WTC11 (cell line): ENCODE measurements around the gene CNOT10. TPM values are rescaled to one million over a fixed set of nuclear protein-coding genes. Genes with fewer than 3 reads are reported as not detected.

Source experiments
- ATAC-seq: fragments of 200-7000 bp; cut with Tn5 transposase; 2 replicates; pipeline ENCODE4 v1.10.0; 2021; ENCODE audit warnings: mild to moderate bottlenecking, moderate library complexity
- CTCF ChIA-PET: fragments of 300-600 bp; sonication (Branson Sonifier 250); formaldehyde crosslinking; loops from one replicate; lab custom pipeline; 2021; ENCODE audit warnings: antibody characterized with exemption; lab: Charles Lee
- POLR2A ChIA-PET: fragments of 350-600 bp; sonication (Branson Sonifier 250); formaldehyde crosslinking; loops from one replicate; lab custom pipeline; 2021; ENCODE audit warnings: antibody characterized with exemption; lab: Charles Lee
- DNase-seq: peaks from one replicate; pipeline ENCODE4 v3.0.0; 2021; ENCODE audit warnings: low spot score
- H3K27ac Mint-ChIP-seq: 2 replicates; pipeline ENCODE4 v1.8.0; 2021; ENCODE audit warnings: mixed read lengths
- H3K27me3 Mint-ChIP-seq: 2 replicates; pipeline ENCODE4 v1.8.0; 2021; ENCODE audit warnings: low read depth, mild to moderate bottlenecking, moderate library complexity, mixed read lengths
- H3K36me3 Mint-ChIP-seq: 2 replicates; pipeline ENCODE4 v1.8.0; 2021; ENCODE audit warnings: mixed read lengths
- H3K4me1 Mint-ChIP-seq: 2 replicates; pipeline ENCODE4 v1.8.0; 2022; ENCODE audit warnings: mixed read lengths
- H3K4me3 Mint-ChIP-seq: 2 replicates; pipeline ENCODE4 v1.8.0; 2021; ENCODE audit warnings: mild to moderate bottlenecking, moderate library complexity, mixed read lengths
- H3K9me3 Mint-ChIP-seq: 2 replicates; pipeline ENCODE4 v1.8.0; 2021; ENCODE audit warnings: mixed read lengths
- CBFB ChIP-seq: sonication (generic); formaldehyde crosslinking; IDR thresholded peaks from 2 replicates; pipeline ENCODE4 v1.8.1; 2022; ENCODE audit warnings: mild to moderate bottlenecking, low read depth, missing genetic modification reagents
- CREM ChIP-seq: sonication (generic); formaldehyde crosslinking; IDR thresholded peaks from 2 replicates; pipeline ENCODE4 v1.8.1; 2022; ENCODE audit warnings: mild to moderate bottlenecking, missing genetic modification reagents, moderate library complexity
- GTF2I ChIP-seq: fragments of 250-450 bp; sonication (Bioruptor Pico); conservative IDR thresholded peaks from 2 replicates; pipeline ENCODE4 v1.4.0; 2021; ENCODE audit warnings: mild to moderate bottlenecking
- SMAD3 ChIP-seq: sonication (generic); formaldehyde crosslinking; IDR thresholded peaks from 2 replicates; pipeline ENCODE4 v1.8.0; 2022; ENCODE audit warnings: missing genetic modification reagents, mild to moderate bottlenecking, borderline replicate concordance
- TEAD4 ChIP-seq: sonication (generic); formaldehyde crosslinking; IDR thresholded peaks from 2 replicates; pipeline ENCODE4 v1.8.0; 2022; ENCODE audit warnings: mild to moderate bottlenecking, missing genetic modification reagents
- ZNF263 ChIP-seq: sonication (generic); formaldehyde crosslinking; IDR thresholded peaks from 2 replicates; pipeline ENCODE4 v1.8.1; 2022; ENCODE audit warnings: low read depth, mild to moderate bottlenecking, moderate library complexity, missing genetic modification reagents
- total RNA-seq: library from RNA; stranded (reverse); gene quantifications from 3 replicates; pipeline ENCODE4 v1.2.3, GENCODE V29; 2021
- TF ChIP-seq, protein P1 (sequence below): fragments of 250-450 bp; sonication (Bioruptor Pico); IDR thresholded peaks from 2 replicates; pipeline ENCODE4 v1.9.0; 2021; ENCODE audit warnings: mild to moderate bottlenecking, borderline replicate concordance
- TF ChIP-seq, protein P2 (sequence below): sonication (generic); formaldehyde crosslinking; IDR thresholded peaks from 2 replicates; pipeline ENCODE4 v1.8.1; 2022; ENCODE audit warnings: missing genetic modification reagents, borderline replicate concordance
- TF ChIP-seq, protein P3 (sequence below): sonication (generic); formaldehyde crosslinking; conservative IDR thresholded peaks from 2 replicates; pipeline ENCODE4 v1.8.1; 2022; ENCODE audit warnings: mild to moderate bottlenecking, missing genetic modification reagents
- TF ChIP-seq, protein P4 (sequence below): sonication (generic); formaldehyde crosslinking; IDR thresholded peaks from 2 replicates; pipeline ENCODE4 v1.8.1; 2022; ENCODE audit warnings: mild to moderate bottlenecking, moderate library complexity, missing genetic modification reagents
- TF ChIP-seq, protein P5 (sequence below): fragments of 200-600 bp; IDR thresholded peaks from 2 replicates; pipeline ENCODE4 v1.8.0; 2022; ENCODE audit warnings: antibody characterized with exemption

The CNOT10 gene
- total RNA-seq, 1 experiment from 2014 or later: 38.7 TPM

DNA sequence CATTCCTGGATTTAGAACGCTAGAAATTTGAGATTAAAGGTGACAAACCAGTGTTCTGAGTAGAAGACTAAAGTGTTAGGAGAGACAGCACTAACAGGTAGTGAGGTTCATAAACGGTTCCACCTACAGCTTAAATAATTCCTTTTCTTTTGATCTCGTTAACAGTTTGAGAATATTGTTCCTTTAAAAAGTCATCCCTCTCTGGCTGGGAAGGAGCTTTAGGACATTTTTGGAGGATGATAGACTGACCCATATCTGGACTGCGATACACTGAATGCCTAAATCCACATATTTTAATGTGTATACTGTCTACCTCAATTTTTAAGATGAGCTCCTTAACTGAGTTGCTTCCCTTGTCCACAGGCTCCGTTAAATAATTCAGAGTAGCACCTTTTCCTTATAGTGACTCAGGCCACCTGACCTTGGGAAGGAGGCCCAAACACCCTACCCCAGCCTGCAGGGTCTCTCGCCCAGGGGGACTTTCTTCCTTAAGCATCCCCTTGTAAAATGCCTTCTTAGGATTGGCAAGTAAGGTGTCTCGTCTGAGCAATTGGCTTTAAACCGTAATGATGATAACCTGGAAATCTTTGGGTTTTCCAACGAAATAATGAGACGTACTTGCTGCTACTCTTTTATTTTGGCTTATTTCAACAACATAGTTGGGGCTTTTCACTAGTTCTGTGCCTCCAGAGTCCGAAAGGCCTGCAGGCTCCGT lies 136.1 kb downstream of the CNOT10 start:
- ChIA-PET POLR2A (interaction anchor here (0.7 to 3.0 kb wide), 7 partner anchors 13 to 54 kb away, joined by 3 to 13 read pairs (median 5); no protein-coding TSS in a partner anchor), CTCF (interaction anchor here (1.0 to 1.6 kb wide), 2 partner anchors 43 to 82 kb away, joined by 4 to 6 read pairs; no protein-coding TSS in a partner anchor)
- TF ChIP-seq, protein P1, sequence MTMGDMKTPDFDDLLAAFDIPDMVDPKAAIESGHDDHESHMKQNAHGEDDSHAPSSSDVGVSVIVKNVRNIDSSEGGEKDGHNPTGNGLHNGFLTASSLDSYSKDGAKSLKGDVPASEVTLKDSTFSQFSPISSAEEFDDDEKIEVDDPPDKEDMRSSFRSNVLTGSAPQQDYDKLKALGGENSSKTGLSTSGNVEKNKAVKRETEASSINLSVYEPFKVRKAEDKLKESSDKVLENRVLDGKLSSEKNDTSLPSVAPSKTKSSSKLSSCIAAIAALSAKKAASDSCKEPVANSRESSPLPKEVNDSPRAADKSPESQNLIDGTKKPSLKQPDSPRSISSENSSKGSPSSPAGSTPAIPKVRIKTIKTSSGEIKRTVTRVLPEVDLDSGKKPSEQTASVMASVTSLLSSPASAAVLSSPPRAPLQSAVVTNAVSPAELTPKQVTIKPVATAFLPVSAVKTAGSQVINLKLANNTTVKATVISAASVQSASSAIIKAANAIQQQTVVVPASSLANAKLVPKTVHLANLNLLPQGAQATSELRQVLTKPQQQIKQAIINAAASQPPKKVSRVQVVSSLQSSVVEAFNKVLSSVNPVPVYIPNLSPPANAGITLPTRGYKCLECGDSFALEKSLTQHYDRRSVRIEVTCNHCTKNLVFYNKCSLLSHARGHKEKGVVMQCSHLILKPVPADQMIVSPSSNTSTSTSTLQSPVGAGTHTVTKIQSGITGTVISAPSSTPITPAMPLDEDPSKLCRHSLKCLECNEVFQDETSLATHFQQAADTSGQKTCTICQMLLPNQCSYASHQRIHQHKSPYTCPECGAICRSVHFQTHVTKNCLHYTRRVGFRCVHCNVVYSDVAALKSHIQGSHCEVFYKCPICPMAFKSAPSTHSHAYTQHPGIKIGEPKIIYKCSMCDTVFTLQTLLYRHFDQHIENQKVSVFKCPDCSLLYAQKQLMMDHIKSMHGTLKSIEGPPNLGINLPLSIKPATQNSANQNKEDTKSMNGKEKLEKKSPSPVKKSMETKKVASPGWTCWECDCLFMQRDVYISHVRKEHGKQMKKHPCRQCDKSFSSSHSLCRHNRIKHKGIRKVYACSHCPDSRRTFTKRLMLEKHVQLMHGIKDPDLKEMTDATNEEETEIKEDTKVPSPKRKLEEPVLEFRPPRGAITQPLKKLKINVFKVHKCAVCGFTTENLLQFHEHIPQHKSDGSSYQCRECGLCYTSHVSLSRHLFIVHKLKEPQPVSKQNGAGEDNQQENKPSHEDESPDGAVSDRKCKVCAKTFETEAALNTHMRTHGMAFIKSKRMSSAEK (CRISPR knock-in tag): no peak
- TF ChIP-seq ZNF263 (CRISPR knock-in tag) (no peak), CBFB (no peak), TEAD4 (no peak), SMAD3 (CRISPR knock-in tag) (no peak), CREM (CRISPR knock-in tag) (no peak)
- TF ChIP-seq, protein P2, sequence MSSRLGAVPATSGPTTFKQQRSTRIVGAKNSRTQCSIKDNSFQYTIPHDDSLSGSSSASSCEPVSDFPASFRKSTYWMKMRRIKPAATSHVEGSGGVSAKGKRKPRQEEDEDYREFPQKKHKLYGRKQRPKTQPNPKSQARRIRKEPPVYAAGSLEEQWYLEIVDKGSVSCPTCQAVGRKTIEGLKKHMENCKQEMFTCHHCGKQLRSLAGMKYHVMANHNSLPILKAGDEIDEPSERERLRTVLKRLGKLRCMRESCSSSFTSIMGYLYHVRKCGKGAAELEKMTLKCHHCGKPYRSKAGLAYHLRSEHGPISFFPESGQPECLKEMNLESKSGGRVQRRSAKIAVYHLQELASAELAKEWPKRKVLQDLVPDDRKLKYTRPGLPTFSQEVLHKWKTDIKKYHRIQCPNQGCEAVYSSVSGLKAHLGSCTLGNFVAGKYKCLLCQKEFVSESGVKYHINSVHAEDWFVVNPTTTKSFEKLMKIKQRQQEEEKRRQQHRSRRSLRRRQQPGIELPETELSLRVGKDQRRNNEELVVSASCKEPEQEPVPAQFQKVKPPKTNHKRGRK (CRISPR knock-in tag): no peak
- TF ChIP-seq, protein P3, sequence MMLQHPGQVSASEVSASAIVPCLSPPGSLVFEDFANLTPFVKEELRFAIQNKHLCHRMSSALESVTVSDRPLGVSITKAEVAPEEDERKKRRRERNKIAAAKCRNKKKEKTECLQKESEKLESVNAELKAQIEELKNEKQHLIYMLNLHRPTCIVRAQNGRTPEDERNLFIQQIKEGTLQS (CRISPR knock-in tag): no peak
- TF ChIP-seq, protein P4, sequence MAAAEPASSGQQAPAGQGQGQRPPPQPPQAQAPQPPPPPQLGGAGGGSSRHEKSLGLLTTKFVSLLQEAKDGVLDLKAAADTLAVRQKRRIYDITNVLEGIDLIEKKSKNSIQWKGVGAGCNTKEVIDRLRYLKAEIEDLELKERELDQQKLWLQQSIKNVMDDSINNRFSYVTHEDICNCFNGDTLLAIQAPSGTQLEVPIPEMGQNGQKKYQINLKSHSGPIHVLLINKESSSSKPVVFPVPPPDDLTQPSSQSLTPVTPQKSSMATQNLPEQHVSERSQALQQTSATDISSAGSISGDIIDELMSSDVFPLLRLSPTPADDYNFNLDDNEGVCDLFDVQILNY: no peak
- TF ChIP-seq, protein P5, sequence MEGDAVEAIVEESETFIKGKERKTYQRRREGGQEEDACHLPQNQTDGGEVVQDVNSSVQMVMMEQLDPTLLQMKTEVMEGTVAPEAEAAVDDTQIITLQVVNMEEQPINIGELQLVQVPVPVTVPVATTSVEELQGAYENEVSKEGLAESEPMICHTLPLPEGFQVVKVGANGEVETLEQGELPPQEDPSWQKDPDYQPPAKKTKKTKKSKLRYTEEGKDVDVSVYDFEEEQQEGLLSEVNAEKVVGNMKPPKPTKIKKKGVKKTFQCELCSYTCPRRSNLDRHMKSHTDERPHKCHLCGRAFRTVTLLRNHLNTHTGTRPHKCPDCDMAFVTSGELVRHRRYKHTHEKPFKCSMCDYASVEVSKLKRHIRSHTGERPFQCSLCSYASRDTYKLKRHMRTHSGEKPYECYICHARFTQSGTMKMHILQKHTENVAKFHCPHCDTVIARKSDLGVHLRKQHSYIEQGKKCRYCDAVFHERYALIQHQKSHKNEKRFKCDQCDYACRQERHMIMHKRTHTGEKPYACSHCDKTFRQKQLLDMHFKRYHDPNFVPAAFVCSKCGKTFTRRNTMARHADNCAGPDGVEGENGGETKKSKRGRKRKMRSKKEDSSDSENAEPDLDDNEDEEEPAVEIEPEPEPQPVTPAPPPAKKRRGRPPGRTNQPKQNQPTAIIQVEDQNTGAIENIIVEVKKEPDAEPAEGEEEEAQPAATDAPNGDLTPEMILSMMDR: no peak
- H3K4me1 Mint-ChIP-seq: peaks cover 48% of the 10 kb centered on the region
- H3K27ac Mint-ChIP-seq: peak overlapping the region; percentile 87
- no peak for DNase-seq
- ATAC-seq: no peak
- H3K36me3 Mint-ChIP-seq: peaks cover 65% of the 10 kb centered on the region
- peaks cover 7% of the 10 kb centered on the region; the same call in 1 of the 2 replicates for H3K27me3 Mint-ChIP-seq
- peak overlapping the region; percentile 100 for H3K4me3 Mint-ChIP-seq
- no peaks in the 10 kb centered on the region for H3K9me3 Mint-ChIP-seq

DNA sequence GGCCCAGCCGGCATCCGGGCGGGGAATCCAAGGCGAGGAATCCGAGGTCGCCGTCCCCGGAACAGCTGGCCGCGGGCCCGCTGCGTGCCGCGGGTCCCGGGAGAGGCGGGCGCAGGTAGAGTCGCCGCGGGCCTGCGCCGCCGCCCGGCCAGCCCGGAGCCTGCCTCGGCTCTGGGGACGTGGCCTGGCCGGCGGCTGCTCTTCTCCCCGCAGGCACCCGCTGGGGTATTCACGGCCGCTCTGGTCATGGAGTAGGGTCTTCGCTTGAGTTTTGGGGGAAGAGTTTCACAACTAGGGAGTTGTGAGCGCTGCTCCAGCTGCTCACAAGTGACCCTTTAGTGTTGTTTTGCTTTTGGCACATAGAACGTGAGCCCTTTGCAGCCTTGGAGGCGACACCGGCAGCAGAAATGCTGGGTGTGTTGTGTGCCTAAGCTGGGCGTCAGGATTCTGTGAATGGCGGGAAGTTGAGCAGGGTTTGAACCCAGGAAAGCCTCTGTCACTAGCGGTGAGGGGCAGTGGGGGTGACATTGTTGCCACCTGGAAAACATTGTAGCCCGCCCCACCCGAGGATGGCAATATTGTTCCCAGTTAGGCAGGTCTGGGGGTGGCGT lies 136.8 kb downstream of the CNOT10 start:
- peak overlapping the region; percentile 97 for H3K27ac Mint-ChIP-seq
- TF ChIP-seq GTF2I (CRISPR knock-in tag): no peak
- H3K27me3 Mint-ChIP-seq: peaks cover 7% of the 10 kb centered on the region; the same call in 1 of the 2 replicates
- ChIA-PET POLR2A (interaction anchor here (0.6 to 3.0 kb wide), 5 partner anchors 13 to 48 kb away, joined by 3 to 13 read pairs (median 5); no protein-coding TSS in a partner anchor), CTCF (no interaction called here)
- no peaks in the 10 kb centered on the region for H3K9me3 Mint-ChIP-seq
- peaks cover 55% of the 10 kb centered on the region for H3K4me1 Mint-ChIP-seq
- peaks cover 64% of the 10 kb centered on the region for H3K36me3 Mint-ChIP-seq
- ATAC-seq: no peak; the same call in 1 of the 2 replicates
- DNase-seq: peak; percentile 26
- H3K4me3 Mint-ChIP-seq: peak overlapping the region; percentile 100
